ENCODE data around the gene FGF22. TPM values are rescaled to one million over a fixed set of nuclear protein-coding genes. Genes with fewer than 3 reads are reported as not detected.

The FGF22 gene
- total and polyA plus RNA-seq, 9 donors = 0.23 to 4.4 (median 2.3) TPM; not detected in 1

GRCh38 chr19:607301-608154 is 32.2 kb upstream of the FGF22 start:
- WGBS, 3 donors = 76 to 82% (median 76%) methylated on average over 27 to 30 of the region's 30 CpGs
- no peak for TF ChIP-seq POLR2A (IDR thresholded peaks at IDR 0.05)
- TF ChIP-seq, protein P1, sequence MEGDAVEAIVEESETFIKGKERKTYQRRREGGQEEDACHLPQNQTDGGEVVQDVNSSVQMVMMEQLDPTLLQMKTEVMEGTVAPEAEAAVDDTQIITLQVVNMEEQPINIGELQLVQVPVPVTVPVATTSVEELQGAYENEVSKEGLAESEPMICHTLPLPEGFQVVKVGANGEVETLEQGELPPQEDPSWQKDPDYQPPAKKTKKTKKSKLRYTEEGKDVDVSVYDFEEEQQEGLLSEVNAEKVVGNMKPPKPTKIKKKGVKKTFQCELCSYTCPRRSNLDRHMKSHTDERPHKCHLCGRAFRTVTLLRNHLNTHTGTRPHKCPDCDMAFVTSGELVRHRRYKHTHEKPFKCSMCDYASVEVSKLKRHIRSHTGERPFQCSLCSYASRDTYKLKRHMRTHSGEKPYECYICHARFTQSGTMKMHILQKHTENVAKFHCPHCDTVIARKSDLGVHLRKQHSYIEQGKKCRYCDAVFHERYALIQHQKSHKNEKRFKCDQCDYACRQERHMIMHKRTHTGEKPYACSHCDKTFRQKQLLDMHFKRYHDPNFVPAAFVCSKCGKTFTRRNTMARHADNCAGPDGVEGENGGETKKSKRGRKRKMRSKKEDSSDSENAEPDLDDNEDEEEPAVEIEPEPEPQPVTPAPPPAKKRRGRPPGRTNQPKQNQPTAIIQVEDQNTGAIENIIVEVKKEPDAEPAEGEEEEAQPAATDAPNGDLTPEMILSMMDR (IDR thresholded peaks at IDR 0.05) = no peak
- TF ChIP-seq EP300 (IDR thresholded peaks at IDR 0.05) = no peak
- H3K27me3 ChIP-seq = no peaks in the 10 kb centered on the region
- H3K4me3 ChIP-seq = no peak overlapping the region
- no peaks in the 10 kb centered on the region for H3K36me3 ChIP-seq
- H3K9me3 ChIP-seq = no peaks in the 10 kb centered on the region
- intact Hi-C loops (cut with DNase I) = no loop called here
- H3K27ac ChIP-seq = no peak overlapping the region
- peaks cover 5% of the 10 kb centered on the region for H3K4me1 ChIP-seq (ENCODE audit: insufficient read depth)
- DNase-seq = no peak

GRCh38 chr19:608155-609003 is 31.3 kb upstream of the FGF22 start:
- Histone ChIP-seq H3K27ac (no peak overlapping the region), H3K27me3 (no peaks in the 10 kb centered on the region), H3K4me1 (ENCODE audit: insufficient read depth) (peaks cover 5% of the 10 kb centered on the region), H3K4me3 (no peak overlapping the region), H3K36me3 (no peaks in the 10 kb centered on the region), H3K9me3 (no peaks in the 10 kb centered on the region)
- DNase-seq = no peak
- TF ChIP-seq POLR2A (IDR thresholded peaks at IDR 0.05) = no peak
- TF ChIP-seq EP300 (IDR thresholded peaks at IDR 0.05) = no peak
- TF ChIP-seq, protein P1 (IDR thresholded peaks at IDR 0.05) = no peak
- WGBS, 3 donors = 68 to 73% (median 72%) methylated on average over 30 of the region's 30 CpGs
- intact Hi-C loops (cut with DNase I) = no loop called here

- TF ChIP-seq, protein P1 (IDR thresholded peaks at IDR 0.05) = no peak
- no peak for TF ChIP-seq POLR2A (IDR thresholded peaks at IDR 0.05)
- no peak for TF ChIP-seq EP300 (IDR thresholded peaks at IDR 0.05)
- Histone ChIP-seq H3K4me1 (ENCODE audit: insufficient read depth) (peaks cover 5% of the 10 kb centered on the region), H3K27ac (no peak overlapping the region), H3K27me3 (no peaks in the 10 kb centered on the region), H3K4me3 (no peak overlapping the region), H3K9me3 (no peaks in the 10 kb centered on the region), H3K36me3 (no peaks in the 10 kb centered on the region)
- no peak for DNase-seq
- intact Hi-C loops (cut with DNase I) = no loop called here
- 57 to 64% (median 63%) methylated on average over 8 to 22 of the region's 22 CpGs for WGBS, 3 donors
Measured at GRCh38 chr19:609004-609346, 30.7 kb upstream of the FGF22 start.

GRCh38 chr19:610071-610800 is 29.4 kb upstream of the FGF22 start:
- H3K4me3 ChIP-seq = peak overlapping the region; percentile 7
- WGBS, 3 donors = 14 to 34% (median 33%) methylated on average over 24 to 38 of the region's 38 CpGs
- TF ChIP-seq, protein P1 (IDR thresholded peaks at IDR 0.05) = no peak
- TF ChIP-seq EP300 (IDR thresholded peaks at IDR 0.05) (no peak), POLR2A (IDR thresholded peaks at IDR 0.05) (no peak)
- H3K9me3 ChIP-seq = no peaks in the 10 kb centered on the region
- DNase-seq = peak in 1 of 5 donors; percentile 84
- no peaks in the 10 kb centered on the region for H3K27me3 ChIP-seq
- H3K27ac ChIP-seq = no peak overlapping the region
- no peaks in the 10 kb centered on the region for H3K36me3 ChIP-seq
- H3K4me1 ChIP-seq (ENCODE audit: insufficient read depth) = peaks cover 5% of the 10 kb centered on the region
- intact Hi-C loops (cut with DNase I) = no loop called here

Data from ovary (tissue), 9 donors.